Measurements from ENCODE around the gene TOM1L2. TPM values are rescaled to one million over a fixed set of nuclear protein-coding genes. Genes with fewer than 3 reads are reported as not detected.

Gene TOM1L2
- total and polyA plus RNA-seq, 5 donors = 176 to 248 (median 213) TPM

- DNase-seq (peak in 2 of 3 donors; percentile 81), ATAC-seq (peak; percentile 6 to 18)
- Histone ChIP-seq H3K27ac (ENCODE audit: low read length) (peak overlapping the region; percentile 68), H3K4me1 (ENCODE audit: control insufficient read depth, insufficient read depth, low read length) (peaks cover 6% of the 10 kb centered on the region), H3K4me3 (ENCODE audit: low read length) (peak overlapping the region; percentile 60), H3K9me3 (ENCODE audit: control insufficient read depth, low read length) (no peaks in the 10 kb centered on the region), H3K27me3 (ENCODE audit: control insufficient read depth, insufficient read depth) (no peaks in the 10 kb centered on the region)
- WGBS = 3% methylated on average over 33 of the region's 33 CpGs
- intact Hi-C loops (cut with DNase I) = loop anchor here in 1 of 4 donors (10.0 kb wide), 2 partner anchors 47 to 63 kb away; partner anchors contain the start of genes ATPAF2 and GID4
Observed at GRCh38 chr17:17971431-17972125, 622 bp downstream of the TOM1L2 start.

GRCh38 chr17:17970699-17971430, 1.3 kb downstream of the TOM1L2 start:
- Histone ChIP-seq H3K4me1 (ENCODE audit: control insufficient read depth, insufficient read depth, low read length) (peaks cover 6% of the 10 kb centered on the region), H3K27ac (ENCODE audit: low read length) (peak overlapping the region; percentile 68), H3K4me3 (ENCODE audit: low read length) (peak overlapping the region; percentile 60), H3K9me3 (ENCODE audit: control insufficient read depth, low read length) (no peaks in the 10 kb centered on the region), H3K27me3 (ENCODE audit: control insufficient read depth, insufficient read depth) (no peaks in the 10 kb centered on the region)
- intact Hi-C loops (cut with DNase I) = loop anchor here in 1 of 4 donors (10.0 kb wide), 2 partner anchors 46 to 64 kb away; partner anchors contain the start of genes ATPAF2 and GID4
- WGBS = 35% methylated on average over 1 of the region's 1 CpG
- ATAC-seq (no peak), DNase-seq (no peak)

GRCh38 chr17:17966399-17966798, 5.8 kb downstream of the TOM1L2 start:
- H3K9me3 ChIP-seq (ENCODE audit: control insufficient read depth, low read length) = no peaks in the 10 kb centered on the region
- intact Hi-C loops (cut with DNase I) = no loop called here
- DNase-seq (no peak), ATAC-seq (no peak)
- WGBS = 85% methylated on average over 3 of the region's 3 CpGs
- H3K4me1 ChIP-seq (ENCODE audit: control insufficient read depth, insufficient read depth, low read length) = peaks cover 5% of the 10 kb centered on the region
- H3K27me3 ChIP-seq (ENCODE audit: control insufficient read depth, insufficient read depth) = no peaks in the 10 kb centered on the region
- no peak overlapping the region for H3K27ac ChIP-seq (ENCODE audit: low read length)
- no peak overlapping the region for H3K4me3 ChIP-seq (ENCODE audit: low read length)

- WGBS = 90% methylated on average over 2 of the region's 2 CpGs
- ATAC-seq = no peak
- no peak for DNase-seq
- Histone ChIP-seq H3K27ac (ENCODE audit: low read length) (no peak overlapping the region), H3K4me1 (ENCODE audit: control insufficient read depth, insufficient read depth, low read length) (peaks cover under 1% of the 10 kb centered on the region), H3K27me3 (ENCODE audit: control insufficient read depth, insufficient read depth) (no peaks in the 10 kb centered on the region), H3K9me3 (ENCODE audit: control insufficient read depth, low read length) (no peaks in the 10 kb centered on the region), H3K4me3 (ENCODE audit: low read length) (no peak overlapping the region)
- intact Hi-C loops (cut with DNase I) = no loop called here
Observed at GRCh38 chr17:17965152-17965721, 7.0 kb downstream of the TOM1L2 start.

GRCh38 chr17:17964710-17965109, 7.5 kb downstream of the TOM1L2 start:
- Histone ChIP-seq H3K9me3 (ENCODE audit: control insufficient read depth, low read length) (no peaks in the 10 kb centered on the region), H3K27me3 (ENCODE audit: control insufficient read depth, insufficient read depth) (no peaks in the 10 kb centered on the region), H3K4me1 (ENCODE audit: control insufficient read depth, insufficient read depth, low read length) (peaks cover 3% of the 10 kb centered on the region), H3K4me3 (ENCODE audit: low read length) (no peak overlapping the region), H3K27ac (ENCODE audit: low read length) (no peak overlapping the region)
- WGBS = 78% methylated on average over 4 of the region's 4 CpGs
- intact Hi-C loops (cut with DNase I) = no loop called here
- DNase-seq (no peak), ATAC-seq (no peak)

- no peak overlapping the region for H3K27ac ChIP-seq (ENCODE audit: low read length)
- H3K27me3 ChIP-seq (ENCODE audit: control insufficient read depth, insufficient read depth) = no peaks in the 10 kb centered on the region
- peaks cover 3% of the 10 kb centered on the region for H3K4me1 ChIP-seq (ENCODE audit: control insufficient read depth, insufficient read depth, low read length)
- WGBS = 67% methylated on average over 7 of the region's 7 CpGs
- H3K4me3 ChIP-seq (ENCODE audit: low read length) = no peak overlapping the region
- H3K9me3 ChIP-seq (ENCODE audit: control insufficient read depth, low read length) = no peaks in the 10 kb centered on the region
- intact Hi-C loops (cut with DNase I) = no loop called here
- ATAC-seq (no peak), DNase-seq (no peak)
Observed at GRCh38 chr17:17963694-17964436, 8.3 kb downstream of the TOM1L2 start.

- Histone ChIP-seq H3K27ac (ENCODE audit: low read length) (no peak overlapping the region), H3K27me3 (ENCODE audit: control insufficient read depth, insufficient read depth) (no peaks in the 10 kb centered on the region), H3K9me3 (ENCODE audit: control insufficient read depth, low read length) (no peaks in the 10 kb centered on the region), H3K4me3 (ENCODE audit: low read length) (no peak overlapping the region), H3K4me1 (ENCODE audit: control insufficient read depth, insufficient read depth, low read length) (peaks cover 4% of the 10 kb centered on the region)
- DNase-seq (no peak), ATAC-seq (no peak)
- WGBS = 68% methylated on average over 4 of the region's 4 CpGs
- intact Hi-C loops (cut with DNase I) = no loop called here
Observed at GRCh38 chr17:17963066-17963465, 9.1 kb downstream of the TOM1L2 start.

- H3K9me3 ChIP-seq (ENCODE audit: control insufficient read depth, low read length) = no peaks in the 10 kb centered on the region
- H3K4me1 ChIP-seq (ENCODE audit: control insufficient read depth, insufficient read depth, low read length) = peaks cover 7% of the 10 kb centered on the region
- no peak for DNase-seq
- H3K27me3 ChIP-seq (ENCODE audit: control insufficient read depth, insufficient read depth) = no peaks in the 10 kb centered on the region
- H3K4me3 ChIP-seq (ENCODE audit: low read length) = no peak overlapping the region
- H3K27ac ChIP-seq (ENCODE audit: low read length) = no peak overlapping the region
- intact Hi-C loops (cut with DNase I) = no loop called here
- WGBS = 74% methylated on average over 5 of the region's 5 CpGs
- ATAC-seq = no peak
Observed at GRCh38 chr17:17960500-17961030, 11.6 kb downstream of the TOM1L2 start.

- no peak for DNase-seq
- Histone ChIP-seq H3K4me1 (ENCODE audit: control insufficient read depth, insufficient read depth, low read length) (peaks cover 11% of the 10 kb centered on the region), H3K27me3 (ENCODE audit: control insufficient read depth, insufficient read depth) (no peaks in the 10 kb centered on the region), H3K9me3 (ENCODE audit: control insufficient read depth, low read length) (no peaks in the 10 kb centered on the region), H3K27ac (ENCODE audit: low read length) (peak overlapping the region; percentile 32), H3K4me3 (ENCODE audit: low read length) (peak overlapping the region; percentile 35)
- 20% methylated on average over 7 of the region's 7 CpGs for WGBS
- peak; percentile 7 to 12 for ATAC-seq
- intact Hi-C loops (cut with DNase I) = no loop called here
Observed at GRCh38 chr17:17959520-17960361, 12.5 kb downstream of the TOM1L2 start.

GRCh38 chr17:17958982-17959381, 13.2 kb downstream of the TOM1L2 start:
- no peak for ATAC-seq

More at GRCh38 chr17:17958982-17959381, 13.2 kb downstream of the TOM1L2 start:
- intact Hi-C loops (cut with DNase I) = no loop called here
- Histone ChIP-seq H3K9me3 (ENCODE audit: control insufficient read depth, low read length) (no peaks in the 10 kb centered on the region), H3K27me3 (ENCODE audit: control insufficient read depth, insufficient read depth) (no peaks in the 10 kb centered on the region), H3K4me3 (ENCODE audit: low read length) (no peak overlapping the region), H3K4me1 (ENCODE audit: control insufficient read depth, insufficient read depth, low read length) (peaks cover 11% of the 10 kb centered on the region), H3K27ac (ENCODE audit: low read length) (no peak overlapping the region)
- 80% methylated on average over 5 of the region's 5 CpGs for WGBS
- DNase-seq = no peak
